ENCODE data around the gene HNF4A. TPM values are rescaled to one million over a fixed set of nuclear protein-coding genes. Genes with fewer than 3 reads are reported as not detected.
A peak's percentile ranks its signal among the peaks of the same experiment; 100 is the strongest.

HNF4A gene
- total and polyA plus RNA-seq, 2 of the 13 experiments (the other 11 are each of a cell fraction or from before 2014, with no cell fraction given): 80.9 to 169 TPM

DNA sequence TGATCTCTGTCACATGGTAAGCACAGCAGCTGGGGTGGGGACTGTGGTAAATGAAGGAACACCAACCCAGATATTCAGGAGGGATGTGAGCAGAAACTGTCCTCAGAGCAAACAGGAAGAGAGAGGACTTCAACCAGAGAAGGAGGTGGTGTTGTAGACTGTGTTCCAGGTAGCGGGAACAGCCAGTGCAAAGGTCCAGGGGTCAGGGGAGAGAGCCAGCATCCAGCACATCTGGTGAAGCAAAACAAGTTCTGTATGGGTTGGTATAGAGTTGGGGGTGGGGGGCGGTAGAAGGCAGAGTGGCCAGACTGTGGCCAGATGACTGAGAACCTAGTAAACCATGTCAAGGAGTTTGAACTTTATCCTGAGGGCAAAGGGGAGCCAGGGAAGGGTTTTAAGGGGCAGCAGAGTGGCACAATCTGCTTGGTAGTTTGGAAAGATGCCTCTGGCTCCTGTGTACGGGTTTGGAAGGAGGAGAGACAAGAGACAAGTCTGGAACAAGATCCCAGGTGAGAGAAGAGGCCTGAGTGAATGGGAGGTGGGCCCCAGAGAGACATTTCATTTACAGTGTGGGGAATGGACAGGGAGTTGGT is 92.4 kb downstream of the HNF4A start (continued):
- TF ChIP-seq, protein P1, sequence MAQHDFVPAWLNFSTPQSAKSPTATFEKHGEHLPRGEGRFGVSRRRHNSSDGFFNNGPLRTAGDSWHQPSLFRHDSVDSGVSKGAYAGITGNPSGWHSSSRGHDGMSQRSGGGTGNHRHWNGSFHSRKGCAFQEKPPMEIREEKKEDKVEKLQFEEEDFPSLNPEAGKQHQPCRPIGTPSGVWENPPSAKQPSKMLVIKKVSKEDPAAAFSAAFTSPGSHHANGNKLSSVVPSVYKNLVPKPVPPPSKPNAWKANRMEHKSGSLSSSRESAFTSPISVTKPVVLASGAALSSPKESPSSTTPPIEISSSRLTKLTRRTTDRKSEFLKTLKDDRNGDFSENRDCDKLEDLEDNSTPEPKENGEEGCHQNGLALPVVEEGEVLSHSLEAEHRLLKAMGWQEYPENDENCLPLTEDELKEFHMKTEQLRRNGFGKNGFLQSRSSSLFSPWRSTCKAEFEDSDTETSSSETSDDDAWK (CRISPR knock-in tag; IDR thresholded peaks at IDR 0.05): no peak
- no peak for TF ChIP-seq ZC3H4 (CRISPR knock-in tag; IDR thresholded peaks at IDR 0.05; ENCODE audit: borderline replicate concordance)
- no peak for TF ChIP-seq CEBPB (IDR thresholded peaks at IDR 0.05; ENCODE audit: borderline replicate concordance, low read depth, low read length)
- TF ChIP-seq ZBTB42 (CRISPR knock-in tag; IDR thresholded peaks at IDR 0.05): peak; percentile 91
- TF ChIP-seq, protein P2, sequence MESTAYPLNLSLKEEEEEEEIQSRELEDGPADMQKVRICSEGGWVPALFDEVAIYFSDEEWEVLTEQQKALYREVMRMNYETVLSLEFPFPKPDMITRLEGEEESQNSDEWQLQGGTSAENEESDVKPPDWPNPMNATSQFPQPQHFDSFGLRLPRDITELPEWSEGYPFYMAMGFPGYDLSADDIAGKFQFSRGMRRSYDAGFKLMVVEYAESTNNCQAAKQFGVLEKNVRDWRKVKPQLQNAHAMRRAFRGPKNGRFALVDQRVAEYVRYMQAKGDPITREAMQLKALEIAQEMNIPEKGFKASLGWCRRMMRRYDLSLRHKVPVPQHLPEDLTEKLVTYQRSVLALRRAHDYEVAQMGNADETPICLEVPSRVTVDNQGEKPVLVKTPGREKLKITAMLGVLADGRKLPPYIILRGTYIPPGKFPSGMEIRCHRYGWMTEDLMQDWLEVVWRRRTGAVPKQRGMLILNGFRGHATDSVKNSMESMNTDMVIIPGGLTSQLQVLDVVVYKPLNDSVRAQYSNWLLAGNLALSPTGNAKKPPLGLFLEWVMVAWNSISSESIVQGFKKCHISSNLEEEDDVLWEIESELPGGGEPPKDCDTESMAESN (CRISPR knock-in tag; conservative IDR thresholded peaks at IDR 0.05): no peak
- peak; percentile 51; the same call in 1 of the 2 replicates for TF ChIP-seq ARID2 (CRISPR knock-in tag; IDR thresholded peaks at IDR 0.05; ENCODE audit: borderline replicate concordance)
- TF ChIP-seq HDAC2 (CRISPR knock-in tag; IDR thresholded peaks at IDR 0.05): peak; percentile 15; the same call in 1 of the 2 replicates
- no peak for TF ChIP-seq ZNF207 (IDR thresholded peaks at IDR 0.05; ENCODE audit: borderline replicate concordance)
- TF ChIP-seq ZC3H13 (CRISPR knock-in tag; IDR thresholded peaks at IDR 0.05): 0 out of 2 replicates have a peak, but pooled peaks have one; percentile 19
- TF ChIP-seq, protein P3, sequence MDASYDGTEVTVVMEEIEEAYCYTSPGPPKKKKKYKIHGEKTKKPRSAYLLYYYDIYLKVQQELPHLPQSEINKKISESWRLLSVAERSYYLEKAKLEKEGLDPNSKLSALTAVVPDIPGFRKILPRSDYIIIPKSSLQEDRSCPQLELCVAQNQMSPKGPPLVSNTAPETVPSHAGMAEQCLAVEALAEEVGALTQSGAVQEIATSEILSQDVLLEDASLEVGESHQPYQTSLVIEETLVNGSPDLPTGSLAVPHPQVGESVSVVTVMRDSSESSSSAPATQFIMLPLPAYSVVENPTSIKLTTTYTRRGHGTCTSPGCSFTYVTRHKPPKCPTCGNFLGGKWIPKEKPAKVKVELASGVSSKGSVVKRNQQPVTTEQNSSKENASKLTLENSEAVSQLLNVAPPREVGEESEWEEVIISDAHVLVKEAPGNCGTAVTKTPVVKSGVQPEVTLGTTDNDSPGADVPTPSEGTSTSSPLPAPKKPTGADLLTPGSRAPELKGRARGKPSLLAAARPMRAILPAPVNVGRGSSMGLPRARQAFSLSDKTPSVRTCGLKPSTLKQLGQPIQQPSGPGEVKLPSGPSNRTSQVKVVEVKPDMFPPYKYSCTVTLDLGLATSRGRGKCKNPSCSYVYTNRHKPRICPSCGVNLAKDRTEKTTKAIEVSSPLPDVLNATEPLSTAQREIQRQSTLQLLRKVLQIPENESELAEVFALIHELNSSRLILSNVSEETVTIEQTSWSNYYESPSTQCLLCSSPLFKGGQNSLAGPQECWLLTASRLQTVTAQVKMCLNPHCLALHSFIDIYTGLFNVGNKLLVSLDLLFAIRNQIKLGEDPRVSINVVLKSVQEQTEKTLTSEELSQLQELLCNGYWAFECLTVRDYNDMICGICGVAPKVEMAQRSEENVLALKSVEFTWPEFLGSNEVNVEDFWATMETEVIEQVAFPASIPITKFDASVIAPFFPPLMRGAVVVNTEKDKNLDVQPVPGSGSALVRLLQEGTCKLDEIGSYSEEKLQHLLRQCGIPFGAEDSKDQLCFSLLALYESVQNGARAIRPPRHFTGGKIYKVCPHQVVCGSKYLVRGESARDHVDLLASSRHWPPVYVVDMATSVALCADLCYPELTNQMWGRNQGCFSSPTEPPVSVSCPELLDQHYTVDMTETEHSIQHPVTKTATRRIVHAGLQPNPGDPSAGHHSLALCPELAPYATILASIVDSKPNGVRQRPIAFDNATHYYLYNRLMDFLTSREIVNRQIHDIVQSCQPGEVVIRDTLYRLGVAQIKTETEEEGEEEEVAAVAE (CRISPR knock-in tag; IDR thresholded peaks at IDR 0.05; ENCODE audit: borderline replicate concordance): 0 out of 2 replicates have a peak, but pooled peaks have one; percentile 39
- TF ChIP-seq ZNF850 (CRISPR knock-in tag; conservative IDR thresholded peaks at IDR 0.05): no peak
- no peak for TF ChIP-seq ZNF143 (CRISPR knock-in tag; IDR thresholded peaks at IDR 0.05)
- TF ChIP-seq, protein P4, sequence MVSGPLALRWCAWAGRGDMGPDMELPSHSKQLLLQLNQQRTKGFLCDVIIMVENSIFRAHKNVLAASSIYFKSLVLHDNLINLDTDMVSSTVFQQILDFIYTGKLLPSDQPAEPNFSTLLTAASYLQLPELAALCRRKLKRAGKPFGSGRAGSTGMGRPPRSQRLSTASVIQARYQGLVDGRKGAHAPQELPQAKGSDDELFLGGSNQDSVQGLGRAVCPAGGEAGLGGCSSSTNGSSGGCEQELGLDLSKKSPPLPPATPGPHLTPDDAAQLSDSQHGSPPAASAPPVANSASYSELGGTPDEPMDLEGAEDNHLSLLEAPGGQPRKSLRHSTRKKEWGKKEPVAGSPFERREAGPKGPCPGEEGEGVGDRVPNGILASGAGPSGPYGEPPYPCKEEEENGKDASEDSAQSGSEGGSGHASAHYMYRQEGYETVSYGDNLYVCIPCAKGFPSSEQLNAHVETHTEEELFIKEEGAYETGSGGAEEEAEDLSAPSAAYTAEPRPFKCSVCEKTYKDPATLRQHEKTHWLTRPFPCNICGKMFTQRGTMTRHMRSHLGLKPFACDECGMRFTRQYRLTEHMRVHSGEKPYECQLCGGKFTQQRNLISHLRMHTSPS (CRISPR knock-in tag; IDR thresholded peaks at IDR 0.05; ENCODE audit: low read depth): peak; percentile 66; the same call in 1 of the 2 replicates
- TF ChIP-seq ZSCAN31 (CRISPR knock-in tag; IDR thresholded peaks at IDR 0.05; ENCODE audit: low read depth): peak; percentile 57; the same call in 1 of the 2 replicates
- no peak for TF ChIP-seq RELA (CRISPR knock-in tag; IDR thresholded peaks at IDR 0.05)
- TF ChIP-seq, protein P5, sequence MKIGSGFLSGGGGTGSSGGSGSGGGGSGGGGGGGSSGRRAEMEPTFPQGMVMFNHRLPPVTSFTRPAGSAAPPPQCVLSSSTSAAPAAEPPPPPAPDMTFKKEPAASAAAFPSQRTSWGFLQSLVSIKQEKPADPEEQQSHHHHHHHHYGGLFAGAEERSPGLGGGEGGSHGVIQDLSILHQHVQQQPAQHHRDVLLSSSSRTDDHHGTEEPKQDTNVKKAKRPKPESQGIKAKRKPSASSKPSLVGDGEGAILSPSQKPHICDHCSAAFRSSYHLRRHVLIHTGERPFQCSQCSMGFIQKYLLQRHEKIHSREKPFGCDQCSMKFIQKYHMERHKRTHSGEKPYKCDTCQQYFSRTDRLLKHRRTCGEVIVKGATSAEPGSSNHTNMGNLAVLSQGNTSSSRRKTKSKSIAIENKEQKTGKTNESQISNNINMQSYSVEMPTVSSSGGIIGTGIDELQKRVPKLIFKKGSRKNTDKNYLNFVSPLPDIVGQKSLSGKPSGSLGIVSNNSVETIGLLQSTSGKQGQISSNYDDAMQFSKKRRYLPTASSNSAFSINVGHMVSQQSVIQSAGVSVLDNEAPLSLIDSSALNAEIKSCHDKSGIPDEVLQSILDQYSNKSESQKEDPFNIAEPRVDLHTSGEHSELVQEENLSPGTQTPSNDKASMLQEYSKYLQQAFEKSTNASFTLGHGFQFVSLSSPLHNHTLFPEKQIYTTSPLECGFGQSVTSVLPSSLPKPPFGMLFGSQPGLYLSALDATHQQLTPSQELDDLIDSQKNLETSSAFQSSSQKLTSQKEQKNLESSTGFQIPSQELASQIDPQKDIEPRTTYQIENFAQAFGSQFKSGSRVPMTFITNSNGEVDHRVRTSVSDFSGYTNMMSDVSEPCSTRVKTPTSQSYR (CRISPR knock-in tag; IDR thresholded peaks at IDR 0.05; ENCODE audit: borderline replicate concordance): no peak
